NCI-H2227 (cell line): ENCODE results near the gene DNTT.
"Not testable (repeated sequence)": the region's sequence is repeated elsewhere in the genome, so short reads cannot be mapped to it uniquely, and the experiment has no call there.

Experiments used
- DNase-seq: peaks from one replicate; lab custom pipeline; 2025; ENCODE audit not compliant: unreplicated experiment; lab: John Stamatoyannopoulos, UW

Gene DNTT

DNA sequence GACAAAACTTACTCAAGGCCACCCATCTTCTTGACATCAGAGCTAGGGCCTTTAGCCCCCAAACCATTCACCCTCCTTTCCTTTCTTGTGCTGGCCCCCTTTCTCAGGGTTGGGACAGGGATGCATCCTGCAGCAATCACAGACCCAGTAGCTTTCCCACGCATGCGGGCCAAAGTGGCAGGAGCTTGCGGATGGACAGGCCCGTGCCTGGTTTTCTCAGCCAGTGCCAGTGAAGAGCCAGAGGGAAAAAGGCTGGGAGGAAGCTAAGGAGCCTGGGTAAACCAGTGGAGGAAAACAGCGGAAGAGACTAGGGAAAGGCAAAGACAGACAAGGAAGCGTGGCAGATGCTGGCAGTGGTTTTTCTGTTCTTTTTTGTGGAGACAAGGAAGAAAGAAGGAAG is 27.8 kb upstream of the DNTT start:
- no peak for DNase-seq

DNA sequence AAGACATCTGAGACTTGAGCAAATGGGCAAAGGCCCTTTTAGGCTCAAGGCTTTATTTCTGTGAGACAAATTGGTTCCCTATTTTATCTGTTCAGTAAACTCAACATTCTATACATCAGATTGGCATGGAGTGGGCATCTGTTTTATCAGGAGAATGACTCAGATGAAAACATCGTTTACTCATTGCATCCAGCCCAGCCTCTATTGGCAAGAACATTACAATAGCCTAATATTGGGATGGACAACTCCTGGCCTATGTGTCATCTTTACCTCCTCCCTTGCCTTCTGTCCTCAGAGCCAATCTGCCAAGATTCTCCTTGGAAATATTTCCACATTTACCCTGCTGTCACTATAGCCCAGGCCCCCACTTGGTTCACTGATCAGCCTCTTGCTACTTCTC is 27.4 kb upstream of the DNTT start:
- DNase-seq, result no peak

DNA sequence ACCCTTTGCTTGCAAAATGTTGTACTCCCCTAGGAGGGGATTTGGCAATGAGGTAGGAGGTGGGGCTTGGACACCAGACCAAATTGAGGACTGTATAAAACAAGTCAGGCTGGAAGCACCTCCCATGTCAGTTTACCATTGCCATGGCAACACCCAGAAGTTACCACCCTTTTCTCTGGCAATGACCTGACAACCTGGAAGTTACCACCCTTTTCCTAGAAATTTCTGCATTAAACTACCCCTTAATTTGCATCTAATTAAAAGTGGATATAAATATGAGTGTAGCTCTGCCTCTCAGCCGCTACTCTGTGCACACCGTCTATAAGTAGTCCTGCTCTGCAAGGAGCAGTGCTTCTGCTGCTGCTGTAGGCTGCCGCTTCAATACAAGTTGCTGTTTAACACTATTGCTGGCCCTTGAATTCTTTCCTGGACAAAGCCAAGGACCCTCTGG is 25.0 kb upstream of the DNTT start:
- DNase-seq, result no peak

DNA sequence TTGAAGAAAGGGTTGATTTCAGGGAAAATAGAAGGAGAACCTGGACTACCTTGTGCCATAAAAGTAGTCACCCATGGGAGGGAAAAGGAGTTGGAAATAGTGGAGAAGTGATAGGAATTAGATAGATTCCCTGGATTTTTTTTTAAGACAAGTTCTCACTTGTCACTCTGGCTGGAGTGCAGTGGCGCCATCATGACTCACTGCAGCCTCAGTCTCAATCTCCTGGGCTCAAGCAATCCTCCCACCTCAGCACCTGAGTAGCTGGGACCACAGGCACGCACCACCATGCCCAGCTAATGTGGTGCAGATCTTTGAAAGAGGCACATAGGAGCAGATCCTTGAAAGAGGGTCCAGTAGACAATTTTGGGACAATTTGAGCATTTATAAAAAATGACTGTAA is 23.4 kb upstream of the DNTT start:
- no peak for DNase-seq

DNA sequence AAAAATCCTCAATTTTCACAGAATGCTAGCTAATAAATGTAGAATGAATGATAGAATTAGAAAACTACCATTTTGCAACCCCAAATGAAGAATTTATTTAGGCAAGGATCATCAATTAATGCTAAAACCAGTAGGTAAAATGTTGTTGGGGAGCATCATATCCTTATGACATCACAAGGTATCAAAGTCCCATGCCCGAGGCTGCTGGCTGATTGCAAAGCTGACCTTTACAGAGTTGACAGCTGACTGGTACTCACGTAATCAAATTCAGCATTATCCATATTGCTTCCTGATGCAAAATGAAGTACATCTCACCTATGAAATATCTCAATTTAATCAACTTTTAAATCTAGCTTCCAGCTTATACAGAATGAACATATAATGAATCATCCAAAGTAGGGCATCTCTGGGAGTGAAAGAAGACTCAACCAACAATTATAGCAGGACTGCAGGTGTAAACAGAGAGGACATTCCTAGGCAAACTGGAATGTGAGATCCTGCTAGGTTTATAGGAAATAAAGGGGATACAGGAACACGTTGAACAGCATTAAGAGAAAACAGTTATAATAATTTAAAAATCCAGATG is 22.7 kb upstream of the DNTT start:
- no peak for DNase-seq

DNA sequence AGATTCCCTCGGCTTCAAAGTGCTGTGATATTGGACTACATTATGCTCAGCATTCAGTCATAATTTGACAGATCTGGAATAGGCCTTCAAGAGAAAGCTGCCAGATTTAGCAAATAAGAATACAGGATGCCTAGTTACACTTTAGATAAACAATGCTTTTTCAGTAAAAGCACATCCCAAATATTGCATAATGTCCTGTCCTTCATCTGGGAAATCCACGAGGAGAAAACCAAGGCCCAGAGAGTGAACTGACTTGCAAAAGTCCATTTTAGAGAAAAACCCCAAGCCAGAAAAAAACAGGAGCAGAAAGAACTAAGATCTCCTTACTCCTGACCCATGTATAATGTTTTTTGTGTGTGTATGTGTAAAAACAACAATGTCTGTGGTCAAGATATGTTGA is 20.9 kb upstream of the DNTT start:
- no peak for DNase-seq

DNA sequence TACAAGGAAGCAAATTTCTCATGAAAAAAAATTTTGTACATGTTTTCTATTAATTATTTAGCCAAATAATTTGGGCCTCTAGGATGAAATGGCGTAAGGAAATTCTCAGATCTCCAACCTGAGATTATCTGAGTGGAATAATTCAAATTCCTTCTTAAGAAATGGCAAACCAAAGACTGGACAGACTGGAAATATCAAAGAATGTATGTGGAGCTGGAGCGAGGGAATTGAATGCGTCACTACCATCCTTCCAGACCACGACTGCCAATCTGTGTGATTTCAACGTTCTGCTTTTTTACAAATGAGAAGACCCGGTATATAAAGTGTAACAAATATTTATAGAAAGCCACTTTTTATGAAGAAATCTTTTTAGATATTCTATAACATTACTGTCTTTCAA is 20.5 kb upstream of the DNTT start:
- no peak for DNase-seq

DNA sequence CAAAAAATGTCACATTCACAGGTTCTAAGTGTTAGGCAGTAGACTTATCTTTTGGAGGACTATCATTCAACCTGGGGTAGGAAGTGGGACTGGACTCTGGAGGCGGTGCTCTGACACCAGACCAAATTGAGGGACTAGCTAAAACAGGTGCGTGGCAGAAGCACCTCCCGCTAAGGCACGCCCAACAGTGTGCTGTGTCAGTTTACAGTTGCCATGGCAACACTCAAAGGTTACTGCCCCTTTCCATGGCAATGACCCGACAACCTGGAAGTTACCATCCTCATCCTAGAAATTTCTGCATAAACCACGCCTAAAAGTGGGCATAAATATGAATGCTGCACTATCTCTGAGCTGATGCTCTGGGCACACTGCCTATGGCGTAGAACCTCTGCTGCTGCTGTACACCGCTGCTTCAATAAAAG is 18.9 kb upstream of the DNTT start:
- no peak for DNase-seq

DNA sequence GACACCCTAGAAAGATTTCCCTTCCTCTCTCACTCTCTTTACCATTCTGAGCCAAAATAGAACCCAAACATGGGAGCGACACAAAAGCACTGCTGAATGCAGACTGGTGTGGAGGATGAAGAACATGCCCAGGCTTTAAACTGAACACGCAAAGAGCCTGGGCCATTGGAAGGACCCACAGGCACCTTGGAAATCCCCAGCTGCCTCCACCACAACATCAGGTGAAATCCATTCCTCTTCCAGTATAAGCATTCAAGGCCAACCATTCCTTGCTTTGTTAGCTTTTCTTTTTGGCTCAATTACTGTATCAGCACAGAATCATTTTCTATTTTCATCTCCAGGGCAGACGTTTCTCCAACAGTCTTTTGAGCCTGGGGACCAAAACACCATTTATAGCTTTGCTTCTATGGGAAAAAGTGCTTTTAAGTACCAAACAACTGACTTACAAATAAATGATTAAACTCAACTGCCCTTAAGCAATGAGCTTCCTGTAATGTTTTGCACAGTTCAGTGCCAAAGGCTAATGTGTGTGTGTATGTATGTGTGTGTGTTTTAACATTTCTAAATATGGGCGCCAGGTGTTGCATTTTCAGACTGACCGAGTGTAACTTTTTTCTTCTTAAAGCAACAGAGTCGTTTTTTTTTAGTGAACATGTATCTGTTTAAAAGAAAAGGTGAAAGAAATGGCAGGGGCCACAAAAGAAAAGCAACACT is 16.7 kb upstream of the DNTT start:
- peak; percentile 2 for DNase-seq

DNA sequence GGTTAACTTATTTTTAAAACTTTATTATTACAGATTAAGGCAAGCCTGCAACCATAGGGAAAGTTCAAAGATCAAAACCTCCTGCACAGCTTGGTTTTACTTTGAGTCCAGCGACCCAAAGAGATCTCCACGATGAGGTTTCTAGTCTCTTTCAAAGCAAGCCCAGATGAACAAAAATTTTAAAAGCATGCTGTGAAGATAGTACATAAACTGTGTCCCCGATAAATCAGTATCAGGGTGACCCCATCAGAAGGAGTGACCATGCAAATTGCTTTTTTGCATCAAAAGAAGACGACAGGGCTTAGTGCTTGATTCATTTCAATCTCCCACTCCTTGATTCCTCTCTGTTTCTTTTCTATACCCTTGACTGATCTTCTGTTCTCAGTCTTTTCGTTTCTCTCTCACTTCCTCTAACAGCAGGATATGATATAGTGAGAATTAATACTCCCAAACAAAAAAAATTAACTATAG is 16.0 kb upstream of the DNTT start:
- DNase-seq, result no peak

DNA sequence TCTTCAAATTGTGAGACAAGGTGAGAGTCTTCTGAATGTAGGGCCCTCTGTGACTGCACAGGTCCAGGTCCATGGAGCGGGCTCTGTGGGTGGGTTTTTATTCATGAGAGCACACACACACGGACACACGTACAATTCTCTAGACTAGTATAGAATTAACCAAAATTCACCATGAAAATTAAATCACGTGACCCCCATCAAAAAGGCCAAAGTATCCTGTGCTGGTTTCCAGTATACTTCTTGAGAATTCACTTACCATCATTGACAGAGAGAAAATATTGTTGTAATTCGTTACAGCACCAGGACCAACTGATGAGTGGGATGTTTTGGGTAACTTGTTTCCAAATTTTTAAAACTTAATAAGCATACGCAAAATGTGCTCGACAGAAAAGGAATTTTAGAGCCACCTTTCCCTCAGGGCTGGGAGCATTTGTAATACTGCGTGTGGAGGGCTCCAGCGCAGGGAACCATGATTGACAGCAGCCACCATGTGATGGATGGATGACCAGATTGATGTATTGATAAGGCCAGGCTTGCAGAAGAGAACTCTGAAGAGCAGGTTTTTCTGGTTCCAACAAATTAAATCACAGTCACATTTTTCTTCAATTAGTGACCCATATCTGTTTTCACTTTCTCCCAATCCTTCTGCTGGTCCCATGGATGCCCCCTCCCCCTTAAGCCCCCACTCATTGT is 14.9 kb upstream of the DNTT start:
- DNase-seq, result no peak

DNA sequence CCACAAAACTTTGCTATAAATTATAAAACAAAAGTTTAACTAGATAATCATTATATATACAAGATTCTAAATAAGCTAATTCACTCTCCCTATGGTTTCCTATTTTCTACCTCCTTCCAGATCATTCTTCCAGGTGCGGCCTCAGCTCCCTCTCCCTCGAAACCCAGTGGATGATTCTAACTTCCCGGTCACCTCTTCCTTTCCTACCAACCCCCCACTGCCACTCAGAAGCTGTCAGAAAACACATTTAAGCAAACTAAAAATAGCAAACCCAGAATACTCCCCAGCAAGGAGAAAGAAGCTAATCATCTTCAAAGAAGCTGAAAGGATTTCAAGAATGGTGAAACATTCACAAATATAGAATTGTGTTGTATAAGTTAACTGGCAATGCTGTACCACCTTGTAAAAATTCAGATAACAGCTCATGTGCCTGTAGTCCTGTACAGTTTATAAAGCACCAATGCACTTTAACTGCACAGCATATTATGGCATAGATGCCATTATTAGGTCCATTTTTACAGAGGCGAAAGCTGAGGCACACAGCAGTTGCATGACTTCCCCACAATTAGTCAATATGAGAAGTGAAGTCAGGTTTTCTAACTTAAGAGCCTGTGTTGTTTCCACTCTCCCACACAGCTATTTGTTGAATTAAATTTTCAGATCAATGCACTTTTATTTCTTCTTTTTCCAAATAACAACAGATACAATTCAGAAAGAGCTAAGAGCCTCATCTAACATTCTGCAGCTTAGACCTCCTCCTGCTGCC is 13.7 kb upstream of the DNTT start:
- DNase-seq, result no peak

DNA sequence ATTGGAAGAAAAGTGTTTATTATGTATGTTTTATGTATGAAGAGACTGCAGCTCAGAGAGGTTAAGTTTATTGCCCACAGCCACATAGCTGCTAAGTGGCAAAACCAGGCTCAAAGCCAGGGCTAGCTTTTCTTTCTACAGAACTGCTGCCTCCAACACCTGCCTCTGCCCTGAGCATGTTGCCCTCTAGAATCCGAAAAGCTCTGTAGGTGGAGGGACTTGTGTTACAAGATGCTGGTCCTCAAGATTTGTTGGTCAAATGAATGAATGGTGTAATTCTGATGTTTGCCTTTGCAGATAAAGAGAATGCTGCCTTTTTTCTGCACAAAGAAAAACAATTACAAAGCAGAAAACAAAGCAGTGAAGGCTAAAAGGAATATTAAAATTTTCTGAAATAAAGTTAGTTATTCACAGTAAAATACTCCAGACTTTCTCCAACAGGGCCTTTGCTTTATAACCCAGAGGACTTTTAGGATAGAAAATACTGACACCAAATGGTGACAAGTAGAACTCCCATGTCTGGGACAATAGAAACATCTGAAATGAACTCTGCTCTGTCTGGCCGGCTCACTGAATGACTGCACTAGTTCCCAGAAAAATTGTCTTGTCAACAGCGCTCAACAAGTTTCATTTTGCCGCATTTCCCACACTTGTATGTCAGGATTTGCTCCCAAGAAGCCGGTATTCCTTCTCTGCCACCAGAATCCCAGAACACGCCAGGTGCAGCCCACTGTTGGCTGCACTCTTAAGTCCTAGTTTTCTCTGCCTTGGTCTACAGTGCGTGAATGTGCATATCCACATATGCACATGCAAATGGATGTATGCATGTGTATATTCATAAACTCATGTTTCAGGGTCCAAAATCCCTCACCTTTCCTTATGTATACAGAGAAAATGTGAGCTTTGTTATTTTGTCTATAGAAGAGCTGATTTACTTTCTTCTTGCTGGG is 11.0 kb upstream of the DNTT start:
- peak; percentile 47 for DNase-seq

DNA sequence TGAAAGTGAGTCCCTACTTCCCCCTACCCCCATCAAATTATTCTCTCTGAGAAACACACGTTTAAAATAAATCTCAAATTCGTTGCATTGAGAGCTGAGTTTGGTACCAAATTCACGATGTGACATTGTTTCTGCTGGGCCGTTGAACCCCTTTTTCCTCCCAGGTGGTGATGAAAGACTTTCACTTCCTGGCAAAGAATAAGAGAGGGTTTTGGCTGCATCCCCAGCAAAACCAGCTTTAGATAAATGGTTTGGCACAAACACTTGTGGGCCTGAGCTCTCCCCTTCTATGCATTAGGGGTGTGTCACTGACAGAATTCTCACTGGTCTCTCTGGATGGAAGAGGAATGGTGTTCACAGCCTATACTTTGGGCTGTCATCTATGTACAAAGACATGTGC is 8.8 kb upstream of the DNTT start:
- DNase-seq, result no peak

DNA sequence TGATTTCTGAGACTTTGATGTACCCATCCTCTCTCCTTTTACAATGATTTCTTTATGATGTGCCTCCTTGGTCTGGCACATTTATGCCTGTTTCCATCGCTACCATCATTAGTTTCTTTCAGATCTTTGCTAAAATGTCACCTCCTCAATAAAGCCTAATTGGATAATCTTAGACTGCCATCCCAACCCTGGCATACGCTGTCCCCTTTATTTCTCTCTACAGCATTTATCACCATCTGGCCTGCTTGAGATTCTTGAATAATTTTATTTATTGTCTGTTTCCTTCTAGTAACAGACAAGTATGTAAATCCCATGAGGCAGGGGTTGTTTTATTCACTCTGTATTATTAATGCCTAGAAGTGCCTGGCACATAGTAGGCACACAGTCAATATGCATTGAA is 6.7 kb upstream of the DNTT start:
- DNase-seq, result no peak

DNA sequence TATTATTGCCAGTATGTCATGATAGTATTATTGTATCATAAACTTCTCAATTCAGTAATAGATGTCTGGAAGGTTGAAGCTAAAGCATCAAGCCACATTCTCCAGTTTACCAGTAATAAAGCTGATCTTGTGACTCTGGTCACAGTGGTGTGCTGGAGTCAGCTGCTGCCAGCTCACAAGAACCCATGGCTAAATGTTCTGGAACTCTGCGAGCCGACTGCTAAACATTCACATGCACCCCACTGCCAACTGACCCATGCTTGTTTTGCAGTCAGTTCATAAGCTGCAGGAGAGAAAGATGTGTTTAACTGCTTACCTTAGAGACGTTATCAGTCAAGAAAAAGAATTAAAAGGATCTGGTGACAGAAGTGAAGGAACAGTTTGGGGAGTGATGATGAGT is 5.9 kb upstream of the DNTT start:
- no peak for DNase-seq

DNA sequence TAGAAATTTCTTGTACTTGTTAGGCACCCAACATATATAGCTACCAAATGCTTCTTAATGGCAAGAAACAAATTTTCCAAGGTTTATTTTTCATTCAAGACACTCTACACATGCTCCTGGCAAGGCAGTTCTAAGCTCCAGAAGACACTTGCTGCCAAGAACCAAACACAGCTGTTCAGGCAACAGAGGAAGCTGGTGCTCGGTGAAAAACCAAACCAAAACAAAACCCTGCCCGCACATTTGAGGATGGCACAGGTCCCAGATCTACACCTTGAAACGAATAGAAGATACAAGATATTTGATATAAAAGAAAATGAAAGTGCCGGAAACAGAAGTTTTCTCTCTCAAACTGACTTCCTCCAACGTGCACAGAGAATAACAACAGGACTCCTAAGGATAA is 4.9 kb upstream of the DNTT start:
- no peak for DNase-seq

DNA sequence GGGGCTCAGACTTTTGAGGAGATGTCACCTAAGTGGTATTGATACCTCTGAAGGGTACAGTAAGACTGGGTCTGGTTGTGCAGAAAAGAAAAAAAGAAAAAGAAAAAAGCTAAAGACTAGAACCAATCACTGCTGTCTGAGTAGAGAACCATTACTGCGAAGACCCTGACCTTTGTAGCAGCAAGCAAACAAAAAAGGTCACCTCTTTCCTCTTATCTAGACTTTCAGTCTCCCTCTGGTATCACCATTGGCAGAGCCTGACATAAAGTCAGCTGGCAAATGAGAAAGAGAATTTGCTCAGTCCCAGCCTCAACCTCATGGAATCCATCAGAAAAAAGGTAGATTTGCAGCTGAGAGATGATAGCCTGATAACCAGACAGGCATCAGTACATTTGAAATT is 2.6 kb upstream of the DNTT start:
- peak; percentile 11 for DNase-seq

DNA sequence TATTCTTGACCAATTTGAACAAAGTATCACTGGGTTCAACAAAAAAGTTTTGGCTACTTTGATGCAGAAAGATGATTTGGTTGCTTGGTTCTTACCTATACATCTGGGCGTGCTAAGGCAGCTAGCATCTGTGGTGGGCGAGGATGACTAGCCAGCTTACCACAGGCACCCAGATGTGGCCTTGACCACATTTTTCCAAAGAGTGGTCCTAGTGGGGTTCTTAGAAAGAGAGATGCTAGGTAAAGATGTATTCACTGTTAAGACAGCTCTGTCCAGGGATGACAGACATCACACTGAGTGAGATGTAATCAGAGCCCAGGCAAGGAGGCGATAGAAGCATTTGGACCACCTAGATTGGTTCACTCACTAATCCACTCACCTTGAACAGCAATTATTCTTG is 785 bp downstream of the DNTT start:
- DNase-seq, result no peak

DNA sequence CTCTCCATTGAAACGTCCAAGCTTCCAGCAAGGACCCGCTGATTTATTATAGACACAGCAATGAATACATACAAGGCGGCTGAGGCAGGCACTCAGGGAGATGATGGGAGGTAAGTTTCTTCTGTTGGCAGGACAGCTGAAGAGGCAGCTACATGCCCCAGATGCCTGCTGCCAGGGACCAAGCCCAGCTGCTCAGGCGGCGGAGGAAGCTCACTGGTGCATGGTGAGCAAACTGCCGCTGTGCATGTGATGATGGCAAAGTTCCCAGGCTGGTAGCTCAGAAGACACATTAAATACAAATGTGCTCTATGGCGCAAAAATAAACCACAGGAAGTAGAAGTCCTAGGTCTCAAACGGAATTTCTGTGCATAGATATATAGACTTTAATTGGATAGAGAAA is 2.3 kb downstream of the DNTT start:
- no peak for DNase-seq

DNA sequence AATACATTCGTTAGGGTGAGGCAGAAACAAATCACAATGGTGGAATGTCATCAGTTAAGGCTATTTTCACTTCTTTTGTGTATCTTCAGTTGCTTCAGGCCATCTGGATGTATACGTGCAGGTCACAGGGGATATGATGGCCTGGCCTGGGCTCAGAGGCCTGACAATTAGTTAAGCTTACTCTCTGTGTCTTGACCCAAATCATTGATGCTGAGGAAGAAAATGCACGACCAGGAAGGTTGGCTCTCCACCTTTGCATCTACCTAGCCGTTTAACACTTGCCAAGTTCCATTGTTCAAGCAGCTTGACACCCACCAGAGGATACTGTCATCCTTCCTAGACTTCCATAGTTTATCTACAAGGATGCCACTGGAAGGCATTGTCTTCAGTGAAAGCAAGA is 4.6 kb downstream of the DNTT start:
- DNase-seq, result not testable (repeated sequence)
